Neuronal stem cell (in vitro differentiated cells): ENCODE measurements around the gene ITPK1.

Source experiments
- DNase-seq: peaks from one replicate; pipeline ENCODE4 v3.0.0-alpha.2; 2013; ENCODE audit warnings: low spot score
- H2AFZ ChIP-seq: one replicate; pipeline ENCODE4 v1.6.1; 2013; ENCODE audit warnings: mild to moderate bottlenecking, low read length, inconsistent platforms
- H2AK5ac ChIP-seq: 2 replicates; pipeline ENCODE4 v1.6.1; 2013; ENCODE audit warnings: low read depth, mild to moderate bottlenecking, inconsistent platforms, low read length, moderate library complexity, mixed read lengths
- H2BK120ac ChIP-seq: 2 replicates; pipeline ENCODE4 v1.6.1; 2013; ENCODE audit warnings: low read depth, mild to moderate bottlenecking, inconsistent platforms, low read length, moderate library complexity, mixed read lengths
- H2BK12ac ChIP-seq: one replicate; pipeline ENCODE4 v1.6.1; 2013; ENCODE audit warnings: low read length, inconsistent platforms
- H2BK15ac ChIP-seq: 2 replicates; pipeline ENCODE4 v1.6.1; 2013; ENCODE audit warnings: mild to moderate bottlenecking, low read length, inconsistent platforms, mixed read lengths
- H2BK5ac ChIP-seq: one replicate; pipeline ENCODE4 v1.6.1; 2013; ENCODE audit warnings: inconsistent platforms, mild to moderate bottlenecking, low read length, moderate library complexity
- H3K14ac ChIP-seq: one replicate; pipeline ENCODE4 v1.6.1; 2013; ENCODE audit warnings: low read length, inconsistent platforms
- H3K18ac ChIP-seq: 2 replicates; pipeline ENCODE4 v1.6.1; 2013; ENCODE audit warnings: low read length, inconsistent platforms
- H3K23ac ChIP-seq: 2 replicates; pipeline ENCODE4 v1.6.1; 2013; ENCODE audit warnings: low read depth, mild to moderate bottlenecking, mixed read lengths, low read length, inconsistent platforms; ENCODE audit not compliant: poor library complexity
- H3K27ac ChIP-seq: replicated peaks from 3 replicates; pipeline ENCODE4 v1.5.1; 2013; ENCODE audit warnings: low read length, inconsistent platforms
- H3K27me3 ChIP-seq, 3 experiments: 2 replicates each; pipeline ENCODE4 v1.6.1; 2013; ENCODE audit warnings: low read length in 3 of 3, mild to moderate bottlenecking in 2 of 3, inconsistent platforms in 1 of 3, low read depth in 1 of 3, mixed read lengths in 1 of 3, moderate library complexity in 1 of 3; ENCODE audit not compliant: control insufficient read depth in 3 of 3, insufficient read depth in 3 of 3
- H3K36me3 ChIP-seq, 2 donors: replicated peaks in 1 of 2; 2 replicates each; pipeline ENCODE4 v1.6.1; 2013; ENCODE audit warnings: low read length in 2 of 2; ENCODE audit not compliant: control insufficient read depth in 2 of 2, insufficient read depth in 2 of 2
- H3K4ac ChIP-seq: 2 replicates; pipeline ENCODE4 v1.6.1; 2013; ENCODE audit warnings: inconsistent platforms, mild to moderate bottlenecking, low read length, moderate library complexity
- H3K4me1 ChIP-seq, 2 donors: 1 replicate in 1 of 2; 2 replicates in 1 of 2; pipeline ENCODE4 v1.6.1; 2013; ENCODE audit warnings: low read length in 2 of 2, low read depth in 1 of 2; ENCODE audit not compliant: control insufficient read depth in 2 of 2, insufficient read depth in 1 of 2
- H3K4me2 ChIP-seq: one replicate; pipeline ENCODE4 v1.6.1; 2013; ENCODE audit warnings: mild to moderate bottlenecking, low read length, inconsistent platforms; ENCODE audit not compliant: insufficient read depth, poor library complexity, severe bottlenecking
- H3K4me3 ChIP-seq, 2 donors: 2 replicates each; pipeline ENCODE4 v1.5.1; 2013; ENCODE audit warnings: low read length in 2 of 2, mild to moderate bottlenecking in 2 of 2, inconsistent platforms in 1 of 2, moderate library complexity in 1 of 2
- H3K79me1 ChIP-seq: one replicate; pipeline ENCODE4 v1.6.1; 2013; ENCODE audit warnings: low read depth, mild to moderate bottlenecking, inconsistent platforms, low read length, moderate library complexity
- H3K9ac ChIP-seq: one replicate; pipeline ENCODE4 v1.6.1; 2013; ENCODE audit warnings: mild to moderate bottlenecking, low read depth, low read length, inconsistent platforms; ENCODE audit not compliant: poor library complexity
- H3K9me3 ChIP-seq, 2 donors: replicated peaks in 1 of 2; 2 replicates each; pipeline versions ENCODE3 to v1.6.1; 2013; ENCODE audit warnings: low read length in 2 of 2, mild to moderate bottlenecking in 2 of 2, inconsistent platforms in 1 of 2, low read depth in 1 of 2, mixed read lengths in 1 of 2, moderate library complexity in 1 of 2; ENCODE audit not compliant: control insufficient read depth in 2 of 2, insufficient read depth in 1 of 2
- H4K8ac ChIP-seq: one replicate; pipeline ENCODE4 v1.6.1; 2013; ENCODE audit warnings: low read depth, mild to moderate bottlenecking, inconsistent platforms, low read length, moderate library complexity
- H4K91ac ChIP-seq: one replicate; pipeline ENCODE4 v1.6.1; 2013; ENCODE audit warnings: low read length, low read depth, mild to moderate bottlenecking, inconsistent platforms; ENCODE audit not compliant: poor library complexity
- WGBS, 2 donors: extraction: QIAGEN DNeasy Blood & Tissue Kit; methylation state at CpG; one replicate each; pipeline ENCODE4 v1.1.7; 2013; ENCODE audit warnings: missing lambda C conversion rate in 2 of 2, mixed read lengths in 1 of 2; ENCODE audit not compliant: insufficient read length in 2 of 2, insufficient replicate concordance in 1 of 2; ENCODE audit errors: extremely low coverage in 2 of 2; 5-methylcytosine and 5-hydroxymethylcytosine counted together

ITPK1 gene

GRCh38 chr14:93065272-93065730, 50.4 kb downstream of the ITPK1 start:
- Histone ChIP-seq H3K27ac (no peak overlapping the region), H2BK120ac (no peak overlapping the region), H2AFZ (no peak overlapping the region), H4K91ac (no peak overlapping the region), H3K4me1 (peaks cover 4 to 13% of the 10 kb centered on the region in 2 donors), H2BK15ac (no peak overlapping the region), H3K79me1 (peaks cover 2% of the 10 kb centered on the region), H3K9me3 (peaks cover 0 to under 1% of the 10 kb centered on the region in 2 donors), H3K4me3 (no peak overlapping the region), H4K8ac (no peak overlapping the region), H3K4ac (no peak overlapping the region), H3K36me3 (peaks cover 0 to 2% of the 10 kb centered on the region in 2 donors), H3K27me3 (peaks cover 0 to 6% (median 0%) of the 10 kb centered on the region in 3 experiments), H3K14ac (no peak overlapping the region), H2BK5ac (no peak overlapping the region), H2BK12ac (no peak overlapping the region), H3K18ac (no peak overlapping the region), H2AK5ac (no peak overlapping the region), H3K4me2 (no peak overlapping the region), H3K23ac (no peak overlapping the region), H3K9ac (no peak overlapping the region)
- WGBS, 2 donors = no CpG with 5 or more reads among the region's 2 CpGs
- no peak for DNase-seq

DNA sequence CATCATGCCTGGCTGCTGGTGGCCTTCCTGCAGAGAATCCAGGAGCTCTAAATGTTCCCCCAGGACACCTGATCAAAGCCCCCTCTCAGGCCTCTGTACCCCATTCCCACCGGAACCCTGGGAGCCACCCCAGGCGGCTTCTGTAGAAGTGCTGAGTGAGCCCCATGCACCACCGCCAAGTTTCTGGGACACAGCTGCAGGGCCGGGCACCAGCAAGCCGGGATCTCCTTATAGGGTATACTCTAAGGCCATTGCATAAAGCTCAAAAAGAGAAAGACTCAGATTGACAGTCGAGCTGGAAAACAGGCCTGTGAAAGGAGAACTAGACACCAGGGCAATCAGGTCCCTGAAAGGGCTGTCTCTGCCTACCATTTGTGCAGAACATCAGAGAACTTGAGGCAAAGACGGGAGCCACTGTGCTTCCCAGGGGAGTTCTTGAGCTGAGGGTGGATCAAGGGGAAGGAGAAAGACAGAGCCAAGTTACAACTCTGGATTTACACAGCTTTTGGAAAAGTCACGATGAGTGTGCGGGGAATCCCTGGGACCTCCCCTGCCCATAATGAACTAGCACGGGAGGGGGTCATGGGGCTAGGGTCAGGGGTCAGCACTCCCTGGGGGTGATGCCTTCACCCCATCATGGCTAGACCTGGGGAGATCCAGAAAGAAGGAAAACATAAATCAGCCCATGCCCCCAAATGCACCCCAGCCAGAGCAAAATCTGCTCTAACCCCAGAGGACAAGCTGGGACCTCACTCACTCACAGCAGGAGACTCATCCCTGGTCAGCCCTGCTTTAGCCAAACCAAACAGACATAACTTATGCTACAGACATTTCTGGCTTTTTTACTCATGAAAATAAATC, 51.1 kb downstream of the ITPK1 start:
- no CpG with 5 or more reads among the region's 10 CpGs for WGBS, 2 donors
- DNase-seq = no peak
- H3K27me3 ChIP-seq = peaks cover 0 to 7% (median 0%) of the 10 kb centered on the region in 3 experiments
- peaks cover 0 to 2% of the 10 kb centered on the region in 2 donors for H3K9me3 ChIP-seq
- no peak overlapping the region for H3K4ac ChIP-seq
- no peak overlapping the region for H3K9ac ChIP-seq
- no peak overlapping the region for H2BK12ac ChIP-seq
- H2BK5ac ChIP-seq = no peak overlapping the region
- H2AFZ ChIP-seq = no peak overlapping the region
- H3K4me3 ChIP-seq = no peak overlapping the region
- no peak overlapping the region for H4K91ac ChIP-seq
- H4K8ac ChIP-seq = no peak overlapping the region
- no peak overlapping the region for H3K4me2 ChIP-seq
- no peak overlapping the region for H3K14ac ChIP-seq
- no peak overlapping the region for H3K27ac ChIP-seq
- no peak overlapping the region for H2BK15ac ChIP-seq
- no peak overlapping the region for H2AK5ac ChIP-seq
- H3K4me1 ChIP-seq = peaks cover 9 to 18% of the 10 kb centered on the region in 2 donors
- H3K23ac ChIP-seq = no peak overlapping the region
- H3K79me1 ChIP-seq = peaks cover 2% of the 10 kb centered on the region
- no peak overlapping the region for H2BK120ac ChIP-seq
- H3K36me3 ChIP-seq = peaks cover 0 to 2% of the 10 kb centered on the region in 2 donors
- no peak overlapping the region for H3K18ac ChIP-seq

DNA sequence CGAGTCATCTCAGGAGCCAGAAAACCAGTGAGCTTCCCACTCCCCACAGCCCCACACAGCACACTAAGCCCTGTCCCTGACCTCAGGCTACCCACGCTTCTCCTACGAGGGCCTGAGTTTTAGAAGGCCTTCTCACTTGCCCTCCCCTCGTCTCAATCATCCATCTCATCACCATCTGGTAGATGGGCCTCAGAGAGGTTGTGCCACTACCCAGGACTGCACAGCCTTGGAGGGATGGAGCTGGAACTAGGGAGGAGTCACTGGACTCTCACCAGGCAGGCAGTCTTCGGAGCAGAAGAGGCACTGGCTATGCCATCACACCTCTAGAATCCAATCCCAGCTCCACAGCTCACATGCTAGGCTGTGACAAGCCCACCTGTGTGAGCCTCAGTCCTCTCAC, 52.3 kb downstream of the ITPK1 start:
- WGBS, 2 donors = no CpG with 5 or more reads among the region's 5 CpGs
- no peak for DNase-seq
- Histone ChIP-seq H3K36me3 (peaks cover 0 to 2% of the 10 kb centered on the region in 2 donors), H3K9ac (no peak overlapping the region), H3K23ac (no peak overlapping the region), H2AK5ac (peak overlapping the region; percentile 7), H3K27me3 (peaks cover 0 to 4% (median 0%) of the 10 kb centered on the region in 3 experiments), H2BK5ac (no peak overlapping the region), H3K79me1 (no peaks in the 10 kb centered on the region), H3K4me2 (no peak overlapping the region), H3K4me1 (peaks cover 9 to 18% of the 10 kb centered on the region in 2 donors), H3K27ac (no peak overlapping the region), H2AFZ (no peak overlapping the region), H3K4me3 (peak overlapping the region in 1 of 2 donors; percentile 38), H3K14ac (no peak overlapping the region), H2BK15ac (no peak overlapping the region), H2BK120ac (no peak overlapping the region), H3K9me3 (peaks cover 0 to 2% of the 10 kb centered on the region in 2 donors), H4K8ac (no peak overlapping the region), H4K91ac (no peak overlapping the region), H2BK12ac (no peak overlapping the region), H3K18ac (peak overlapping the region; percentile 2), H3K4ac (no peak overlapping the region)

DNA sequence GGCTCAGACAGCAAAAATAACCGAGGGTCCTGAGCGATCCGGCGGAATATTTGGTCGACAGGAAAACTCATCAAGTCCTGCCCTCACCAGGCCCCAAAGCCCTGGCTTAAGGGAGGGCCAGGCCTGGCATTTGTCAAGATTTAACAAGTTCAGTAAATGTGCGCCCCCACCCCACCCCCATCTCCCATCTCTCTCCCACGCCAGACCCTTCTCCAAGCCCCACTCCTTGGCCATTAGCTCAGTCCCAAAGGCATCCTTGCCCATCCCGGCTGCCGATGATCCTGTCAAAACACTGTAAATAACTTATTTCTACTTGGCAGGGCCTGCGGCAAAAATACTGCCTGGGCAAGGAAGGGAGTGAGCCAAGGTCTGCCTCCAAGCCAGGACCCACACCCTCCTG, 52.8 kb downstream of the ITPK1 start:
- no CpG with 5 or more reads among the region's 10 CpGs for WGBS, 2 donors
- H3K4me3 ChIP-seq = no peak overlapping the region

More for the DNA sequence above, 52.8 kb downstream of the ITPK1 start:
- H3K4me1 ChIP-seq = peaks cover 9 to 18% of the 10 kb centered on the region in 2 donors
- H3K36me3 ChIP-seq = peaks cover 0 to 2% of the 10 kb centered on the region in 2 donors
- H3K27me3 ChIP-seq = peaks cover 0 to 4% (median 0%) of the 10 kb centered on the region in 3 experiments
- H4K8ac ChIP-seq = no peak overlapping the region
- no peak overlapping the region for H3K18ac ChIP-seq
- no peak overlapping the region for H2BK120ac ChIP-seq
- H2BK15ac ChIP-seq = no peak overlapping the region
- H3K9ac ChIP-seq = no peak overlapping the region
- H2BK12ac ChIP-seq = no peak overlapping the region
- peak overlapping the region; percentile 31 for H3K23ac ChIP-seq
- no peaks in the 10 kb centered on the region for H3K79me1 ChIP-seq
- H3K14ac ChIP-seq = no peak overlapping the region
- no peak overlapping the region for H3K27ac ChIP-seq
- H4K91ac ChIP-seq = no peak overlapping the region
- DNase-seq = no peak
- H3K4me2 ChIP-seq = no peak overlapping the region
- H2AK5ac ChIP-seq = no peak overlapping the region
- no peak overlapping the region for H3K4ac ChIP-seq
- no peak overlapping the region for H2AFZ ChIP-seq
- peaks cover 0 to 2% of the 10 kb centered on the region in 2 donors for H3K9me3 ChIP-seq
- H2BK5ac ChIP-seq = no peak overlapping the region
